Right lobe of liver (tissue), 6 donors: ENCODE data around the gene AJUBA. TPM values are rescaled to one million over a fixed set of nuclear protein-coding genes. Genes with fewer than 3 reads are reported as not detected.
A peak's percentile ranks its signal among the peaks of the same experiment; 100 is the strongest.
"Not testable (repeated sequence)": the region's sequence is repeated elsewhere in the genome, so short reads cannot be mapped to it uniquely, and the experiment has no call there.

Experiments
- ATAC-seq, 4 donors: fragments of 200-7000 bp; cut with Tn5 transposase; one replicate each; pipeline ENCODE4 v1.9.1; 2020; ENCODE audit warnings: mild to moderate bottlenecking in 4 of 4, moderate library complexity in 4 of 4
- DNase-seq, 3 donors: peaks; one replicate each; pipeline ENCODE4 v3.0.0-alpha.2; 2020
- H3K27ac ChIP-seq, 3 donors: fragments of 200-600 bp; one replicate each; pipeline ENCODE4 v1.8.0; 2022
- H3K27me3 ChIP-seq, 2 donors: fragments of 200-600 bp; one replicate each; pipeline ENCODE4 v1.8.0; 2022
- H3K36me3 ChIP-seq, 4 donors: fragments of 200-600 bp; sonication (generic) in 1 of 4; one replicate each; pipeline versions ENCODE4 v1.5.1 to v1.8.0; 2017 to 2022; ENCODE audit warnings: control low read depth in 1 of 4
- H3K4me1 ChIP-seq, 4 donors: fragments of 200-600 bp; sonication (generic) in 1 of 4; one replicate each; pipeline versions ENCODE4 v1.5.1 to v1.8.0; 2017 to 2022; ENCODE audit warnings: control low read depth in 1 of 4
- H3K4me3 ChIP-seq, 3 donors: fragments of 200-600 bp; one replicate each; pipeline ENCODE4 v1.8.0; 2022
- H3K9me3 ChIP-seq, 4 donors: fragments of 200-600 bp; sonication (generic) in 1 of 4; one replicate each; pipeline versions ENCODE4 v1.5.1 to v1.8.0; 2017 to 2022; ENCODE audit warnings: control low read depth in 1 of 4
- CTCF ChIP-seq, 4 donors: fragments of 200-600 bp in 3 of 4; fragments of 450-650 bp in 1 of 4; IDR thresholded peaks; one replicate each; pipeline versions ENCODE4 v1.5.1 to v1.8.0; 2016 to 2022; ENCODE audit warnings: antibody characterized with exemption in 4 of 4, mild to moderate bottlenecking in 2 of 4
- POLR2A ChIP-seq: fragments of 450-650 bp; IDR thresholded peaks from one replicate; pipeline ENCODE4 v1.6.1; 2017; ENCODE audit warnings: antibody characterized with exemption, mild to moderate bottlenecking
- WGBS: methylation state at CpG from one replicate; pipeline ENCODE4 v1.1.6; 2018; ENCODE audit warnings: low coverage, low lambda C conversion rate; ENCODE audit not compliant: insufficient coverage; ENCODE audit errors: missing lambda C conversion rate; 5-methylcytosine and 5-hydroxymethylcytosine counted together
- intact Hi-C, 2 donors: fragments of 100-400 bp; cut with DNase I; formaldehyde crosslinking; loops; one replicate each; pipeline versions ENCODE4 v1.11.2 to v1.14.1; 2022
- total RNA-seq, 6 experiments: library from RNA; depleted of rRNA in 2 of 6; stranded (reverse); fragments of >200 nt in 2 of 6; fragmentation: NEBNext Ultra II Directional in 3 of 6; extraction: Animal tissue kit (Norgen Biotek cat#: 25700) in 3 of 6; gene quantifications; one replicate each; pipeline versions ENCODE4 v1.1.0 to v1.2.4, GENCODE V29; 2016 to 2023
- donor health status: DM: no; HTN: yes; CAD: no.
- donor health status: DM: no; HTN: no; CAD: no.
- donor health status: DM: no; HTN: no; CAD: no.
- donor health status: DM: no; HTN: yes; CAD: no.
- donor health status: DM: no; HTN: yes; CAD: no.

The AJUBA gene
- total RNA-seq, 6 experiments from 2014 or later = 7.8 to 64.6 (median 54.2) TPM

GRCh38 chr14:23008831-23009230 is 26.5 kb upstream of the AJUBA start:
- intact Hi-C loops = no loop called here
- Histone ChIP-seq H3K9me3 (no peaks in the 10 kb centered on the region), H3K4me1 (peaks cover 0 to 19% (median 2%) of the 10 kb centered on the region in 4 donors), H3K27me3 (no peaks in the 10 kb centered on the region), H3K4me3 (no peak overlapping the region), H3K27ac (no peak overlapping the region), H3K36me3 (no peaks in the 10 kb centered on the region)
- ATAC-seq (no peak), DNase-seq (no peak)
- WGBS = 41% methylated on average over 3 of the region's 3 CpGs
- TF ChIP-seq POLR2A = no peak
- no peak for TF ChIP-seq CTCF (IDR thresholded peaks at IDR 0.05)

GRCh38 chr14:23006544-23007419 is 24.4 kb upstream of the AJUBA start:
- Histone ChIP-seq H3K27ac (peak overlapping the region; percentile 80 to 94 (median 91)), H3K4me3 (peak overlapping the region; percentile 66 to 78 (median 68)), H3K27me3 (no peaks in the 10 kb centered on the region), H3K36me3 (no peaks in the 10 kb centered on the region), H3K4me1 (peaks cover 0 to 19% (median 2%) of the 10 kb centered on the region in 4 donors), H3K9me3 (no peaks in the 10 kb centered on the region)
- WGBS = under 1% methylated on average over 36 of the region's 62 CpGs
- peak in 2 of 4 donors; percentile 14 to 27 for TF ChIP-seq CTCF (IDR thresholded peaks at IDR 0.05)
- TF ChIP-seq POLR2A = peak; percentile 83
- intact Hi-C loops = no loop called here
- DNase-seq (peak; percentile 96 to 98 (median 96)), ATAC-seq (peak; percentile 97 to 99 (median 97))

GRCh38 chr14:23006188-23006534 is 23.8 kb upstream of the AJUBA start:
- Histone ChIP-seq H3K4me3 (peak overlapping the region; percentile 66 to 78 (median 68)), H3K27me3 (no peaks in the 10 kb centered on the region), H3K27ac (peak overlapping the region; percentile 80 to 94 (median 91)), H3K36me3 (no peaks in the 10 kb centered on the region), H3K4me1 (peaks cover 0 to 19% (median 2%) of the 10 kb centered on the region in 4 donors), H3K9me3 (no peaks in the 10 kb centered on the region)
- TF ChIP-seq CTCF (IDR thresholded peaks at IDR 0.05) (no peak), POLR2A (no peak)
- WGBS = 38% methylated on average over 5 of the region's 5 CpGs
- ATAC-seq (no peak), DNase-seq (no peak)
- intact Hi-C loops = no loop called here

GRCh38 chr14:23005451-23006187 is 23.3 kb upstream of the AJUBA start:
- no peak for DNase-seq
- Histone ChIP-seq H3K27ac (peak overlapping the region in 1 of 3 donors; percentile 94), H3K36me3 (no peaks in the 10 kb centered on the region), H3K9me3 (no peaks in the 10 kb centered on the region), H3K27me3 (no peaks in the 10 kb centered on the region), H3K4me1 (peaks cover 0 to 19% (median 2%) of the 10 kb centered on the region in 4 donors), H3K4me3 (peak overlapping the region in 1 of 3 donors; percentile 78)
- 72% methylated on average over 3 of the region's 3 CpGs for WGBS
- ATAC-seq = no peak
- TF ChIP-seq POLR2A = no peak
- TF ChIP-seq CTCF (IDR thresholded peaks at IDR 0.05) = no peak
- intact Hi-C loops = no loop called here

- WGBS = 100% methylated on average over 1 of the region's 4 CpGs
- DNase-seq, H3K4me3 ChIP-seq, H3K9me3 ChIP-seq, ATAC-seq, H3K27ac ChIP-seq, intact Hi-C loops, H3K36me3 ChIP-seq, H3K27me3 ChIP-seq: not testable (repeated sequence)
- peaks cover 0 to 15% (median 2%) of the 10 kb centered on the region in 4 donors for H3K4me1 ChIP-seq
Measured at GRCh38 chr14:23004274-23004673, 21.9 kb upstream of the AJUBA start.
